Peyer's patch (tissue), 4 donors: ENCODE data around the gene PDAP1. TPM values are rescaled to one million over a fixed set of nuclear protein-coding genes. Genes with fewer than 3 reads are reported as not detected.

Experiments
- DNase-seq, 3 donors: peaks; one replicate each; pipeline ENCODE4 v3.0.0-alpha.2; 2017 to 2019
- H3K27ac ChIP-seq, 4 donors: fragments of 200-600 bp; sonication (generic); one replicate each; pipeline ENCODE4 v1.5.1; 2016 to 2019
- H3K27me3 ChIP-seq, 2 donors: fragments of 200-600 bp; sonication (generic); one replicate each; pipeline ENCODE4 v1.5.1; 2019
- H3K36me3 ChIP-seq, 3 donors: fragments of 200-600 bp; sonication (generic); one replicate each; pipeline ENCODE4 v1.5.1; 2016 to 2019
- H3K4me1 ChIP-seq, 4 donors: fragments of 200-600 bp; sonication (generic); one replicate each; pipeline ENCODE4 v1.5.1; 2016 to 2019
- H3K4me3 ChIP-seq, 4 donors: fragments of 200-600 bp; sonication (generic); 1 replicate in 3 of 4; 2 replicates in 1 of 4; pipeline ENCODE4 v1.5.1; 2016 to 2019; ENCODE audit warnings: mild to moderate bottlenecking in 1 of 4
- H3K9me3 ChIP-seq, 4 donors: fragments of 200-600 bp; sonication (generic); one replicate each; pipeline ENCODE4 v1.5.1; 2016 to 2019; ENCODE audit warnings: mild to moderate bottlenecking in 1 of 4
- CTCF ChIP-seq, 6 experiments: fragments of 450-650 bp in 4 of 6; fragments of 200-600 bp in 2 of 6; sonication (generic) in 1 of 6; IDR thresholded peaks; one replicate each; pipeline ENCODE4 v1.5.1; 2017 to 2019; ENCODE audit warnings: antibody characterized with exemption in 6 of 6, mild to moderate bottlenecking in 3 of 6, moderate library complexity in 1 of 6
- POLR2A ChIP-seq, 2 donors: fragments of 450-650 bp; IDR thresholded peaks; one replicate each; pipeline ENCODE4 v1.5.1; 2017; ENCODE audit warnings: antibody characterized with exemption in 2 of 2, mild to moderate bottlenecking in 2 of 2, moderate library complexity in 2 of 2
- total RNA-seq, 4 donors: library from RNA; depleted of rRNA; stranded (reverse); fragments of >200 nt; gene quantifications; one replicate each; pipeline ENCODE4 v1.1.0, GENCODE V29; 2016

The PDAP1 gene
- total RNA-seq, 4 donors from 2014 or later: 32.4 to 52.0 (median 40.6) TPM

- Histone ChIP-seq H3K27me3 (no peaks in the 10 kb centered on the region), H3K4me3 (no peak overlapping the region), H3K9me3 (no peaks in the 10 kb centered on the region), H3K27ac (no peak overlapping the region), H3K4me1 (peaks cover 0 to under 1% (median 0%) of the 10 kb centered on the region in 4 donors), H3K36me3 (peaks cover 0 to 95% (median 0%) of the 10 kb centered on the region in 3 donors)
- TF ChIP-seq POLR2A (IDR thresholded peaks at IDR 0.05): no peak
- no peak for DNase-seq
Observed at GRCh38 chr7:99398891-99399445, 9.4 kb downstream of the PDAP1 start.

GRCh38 chr7:99397297-99397983 is 11.0 kb downstream of the PDAP1 start:
- H3K36me3 ChIP-seq: peaks cover 0 to 88% (median 0%) of the 10 kb centered on the region in 3 donors
- H3K4me1 ChIP-seq: peaks cover 0 to 14% (median 8%) of the 10 kb centered on the region in 4 donors
- no peak for TF ChIP-seq POLR2A (IDR thresholded peaks at IDR 0.05)
- H3K27me3 ChIP-seq: no peaks in the 10 kb centered on the region
- no peaks in the 10 kb centered on the region for H3K9me3 ChIP-seq
- no peak overlapping the region for H3K27ac ChIP-seq
- no peak for DNase-seq
- no peak overlapping the region for H3K4me3 ChIP-seq

- Histone ChIP-seq H3K4me1 (peaks cover 0 to 22% (median 15%) of the 10 kb centered on the region in 4 donors), H3K36me3 (peaks cover 0 to 81% (median 0%) of the 10 kb centered on the region in 3 donors), H3K27me3 (no peaks in the 10 kb centered on the region), H3K9me3 (no peaks in the 10 kb centered on the region), H3K4me3 (no peak overlapping the region), H3K27ac (no peak overlapping the region)
- DNase-seq: no peak
- TF ChIP-seq POLR2A (IDR thresholded peaks at IDR 0.05) (no peak), CTCF (IDR thresholded peaks at IDR 0.05) (no peak)
Observed at GRCh38 chr7:99396418-99397296, 11.7 kb downstream of the PDAP1 start.

- peaks cover 0 to 81% (median 0%) of the 10 kb centered on the region in 3 donors for H3K36me3 ChIP-seq
- no peaks in the 10 kb centered on the region for H3K27me3 ChIP-seq
- no peaks in the 10 kb centered on the region for H3K9me3 ChIP-seq
- no peak overlapping the region for H3K4me3 ChIP-seq
- TF ChIP-seq POLR2A (IDR thresholded peaks at IDR 0.05) (no peak), CTCF (IDR thresholded peaks at IDR 0.05) (no peak)
- DNase-seq: no peak
- H3K27ac ChIP-seq: no peak overlapping the region
- H3K4me1 ChIP-seq: peaks cover 0 to 27% (median 15%) of the 10 kb centered on the region in 4 donors
Observed at GRCh38 chr7:99395616-99396327, 12.6 kb downstream of the PDAP1 start.

- no peak overlapping the region for H3K4me3 ChIP-seq
- peaks cover 0 to 27% (median 15%) of the 10 kb centered on the region in 4 donors for H3K4me1 ChIP-seq
- DNase-seq: no peak
- no peaks in the 10 kb centered on the region for H3K9me3 ChIP-seq
- TF ChIP-seq CTCF (IDR thresholded peaks at IDR 0.05): no peak
- no peaks in the 10 kb centered on the region for H3K27me3 ChIP-seq
- H3K36me3 ChIP-seq: peaks cover 0 to 81% (median 0%) of the 10 kb centered on the region in 3 donors
- H3K27ac ChIP-seq: no peak overlapping the region
Observed at GRCh38 chr7:99394188-99394502, 14.3 kb downstream of the PDAP1 start.
